Gastrocnemius medialis (tissue), 4 donors: ENCODE data around the gene PTPN3. TPM values are rescaled to one million over a fixed set of nuclear protein-coding genes. Genes with fewer than 3 reads are reported as not detected.

Experiments
- ATAC-seq, 2 donors: fragments of 150-250 bp; one replicate each; pipeline ENCODE4 v1.9.1; 2016
- DNase-seq, 2 donors: peaks; one replicate each; pipeline ENCODE4 v3.0.0-alpha.2; 2019
- H3K27ac ChIP-seq, 4 donors: fragments of 200-600 bp; sonication (generic); 1 replicate in 1 of 4; 2 replicates in 3 of 4; pipeline ENCODE4 v1.5.1; 2016 to 2018; ENCODE audit warnings: mild to moderate bottlenecking in 2 of 4, moderate library complexity in 1 of 4
- H3K27me3 ChIP-seq, 3 donors: fragments of 200-600 bp; sonication (generic) in 2 of 3; 1 replicate in 1 of 3; 2 replicates in 2 of 3; pipeline versions ENCODE4 v1.5.1 to v1.6.0; 2016 to 2019; ENCODE audit warnings: mild to moderate bottlenecking in 1 of 3, moderate library complexity in 1 of 3
- H3K36me3 ChIP-seq, 2 donors: fragments of 200-600 bp; sonication (generic) in 1 of 2; one replicate each; pipeline ENCODE4 v1.5.1; 2017 to 2018
- H3K4me1 ChIP-seq, 2 donors: fragments of 200-600 bp; sonication (generic) in 1 of 2; one replicate each; pipeline ENCODE4 v1.5.1; 2016 to 2017; ENCODE audit warnings: mild to moderate bottlenecking in 2 of 2
- H3K4me3 ChIP-seq, 4 donors: fragments of 200-600 bp; sonication (generic) in 3 of 4; 1 replicate in 1 of 4; 2 replicates in 3 of 4; pipeline ENCODE4 v1.5.1; 2016 to 2019; ENCODE audit warnings: mild to moderate bottlenecking in 2 of 4
- H3K9me3 ChIP-seq, 3 donors: fragments of 200-600 bp; sonication (generic) in 2 of 3; 1 replicate in 1 of 3; 2 replicates in 2 of 3; pipeline ENCODE4 v1.5.1; 2016 to 2019
- CTCF ChIP-seq, 5 experiments: fragments of 450-650 bp in 3 of 5; fragments of 200-600 bp in 2 of 5; sonication (generic) in 2 of 5; IDR thresholded peaks in 4 of 5; conservative IDR thresholded peaks in 1 of 5; 1 replicate in 4 of 5; 2 replicates in 1 of 5; pipeline ENCODE4 v1.5.1; 2016 to 2019; ENCODE audit warnings: antibody characterized with exemption in 5 of 5, mild to moderate bottlenecking in 3 of 5, moderate library complexity in 3 of 5
- POLR2A ChIP-seq, 2 donors: fragments of 450-650 bp; IDR thresholded peaks; one replicate each; pipeline ENCODE4 v1.6.1; 2017; ENCODE audit warnings: antibody characterized with exemption in 2 of 2, mild to moderate bottlenecking in 2 of 2, moderate library complexity in 2 of 2
- in situ Hi-C, 4 donors: fragments of 200-750 bp; cut with MboI; loops; one replicate each; pipeline versions ENCODE4 v1.15.0 to v1.8.0; 2017; ENCODE audit warnings: low sequenced_read_pairs in 4 of 4
- intact Hi-C: fragments of 100-400 bp; cut with DNase I; formaldehyde crosslinking; loops from one replicate; pipeline ENCODE4 v1.15.1; 2023; ENCODE audit warnings: low total_unique reads
- total RNA-seq, 4 donors: library from RNA; depleted of rRNA; stranded (reverse); fragments of >200 nt; gene quantifications; one replicate each; pipeline versions ENCODE4 v1.1.0 to v1.2.3, GENCODE V29; 2016

PTPN3 gene
- total RNA-seq, 4 donors from 2014 or later = 15.6 to 305 (median 82.2) TPM

DNA sequence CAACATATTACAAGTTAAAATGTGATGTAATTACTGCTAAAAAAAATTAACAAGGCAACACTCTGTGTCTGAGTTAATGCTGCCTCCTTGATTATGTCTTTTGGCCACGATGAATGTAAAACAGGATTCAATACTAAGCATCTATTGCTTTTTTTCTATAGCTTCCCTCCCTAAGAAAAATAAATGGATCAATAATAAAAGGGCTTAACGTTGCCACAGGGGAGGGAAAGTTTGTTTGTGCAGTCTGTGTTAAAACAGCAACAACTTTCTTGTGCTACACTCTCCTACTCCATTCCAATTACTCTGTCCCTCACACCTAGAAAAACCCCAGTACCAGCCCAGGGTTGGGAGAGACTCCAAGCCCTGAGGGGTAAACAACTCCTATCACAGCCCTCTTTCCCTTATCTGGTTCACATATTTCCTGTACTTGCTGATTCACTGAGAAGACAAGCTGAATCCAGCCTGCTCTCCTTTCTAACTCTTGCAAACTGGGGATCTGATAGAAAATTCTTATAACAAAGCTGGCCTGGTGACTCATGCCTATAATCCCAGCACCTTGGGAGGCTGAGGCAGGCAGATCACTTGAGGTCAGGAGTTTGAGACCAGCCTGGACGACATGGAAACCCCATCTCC, 44.8 kb downstream of the PTPN3 start:
- no peaks in the 10 kb centered on the region for H3K27me3 ChIP-seq
- H3K27ac ChIP-seq = peak overlapping the region; percentile 6 to 82 (median 66)
- peaks cover 21 to 35% of the 10 kb centered on the region in 2 donors for H3K4me1 ChIP-seq
- intact Hi-C loops = loop anchor here (2.0 kb wide), 1 partner anchor 53 kb away; no protein-coding TSS in a partner anchor
- ATAC-seq (no peak), DNase-seq (no peak)
- H3K4me3 ChIP-seq = no peak overlapping the region
- no peaks in the 10 kb centered on the region for H3K9me3 ChIP-seq
- no peak for TF ChIP-seq POLR2A (IDR thresholded peaks at IDR 0.05)
- no peak for TF ChIP-seq CTCF (IDR thresholded peaks at IDR 0.05 in 4 of 5, conservative IDR thresholded peaks at IDR 0.05 in 1 of 5)
- in situ Hi-C loops = no loop called here
- H3K36me3 ChIP-seq = peaks cover 0 to 13% of the 10 kb centered on the region in 2 donors

- Histone ChIP-seq H3K4me3 (no peak overlapping the region), H3K36me3 (peaks cover 0 to 13% of the 10 kb centered on the region in 2 donors), H3K27ac (peak overlapping the region; percentile 0 to 82 (median 66)), H3K27me3 (no peaks in the 10 kb centered on the region), H3K4me1 (peaks cover 21 to 32% of the 10 kb centered on the region in 2 donors), H3K9me3 (no peaks in the 10 kb centered on the region)
- intact Hi-C loops (loop anchor here (2.0 kb wide), 1 partner anchor 54 kb away; no protein-coding TSS in a partner anchor), in situ Hi-C loops (no loop called here)
- TF ChIP-seq POLR2A (IDR thresholded peaks at IDR 0.05) (no peak), CTCF (IDR thresholded peaks at IDR 0.05 in 4 of 5, conservative IDR thresholded peaks at IDR 0.05 in 1 of 5) (no peak)
- ATAC-seq (peak; percentile 61 to 81), DNase-seq (peak in 1 of 2 donors; percentile 58)
Measured at GRCh38 chr9:109452761-109453160, 45.3 kb downstream of the PTPN3 start.

DNA sequence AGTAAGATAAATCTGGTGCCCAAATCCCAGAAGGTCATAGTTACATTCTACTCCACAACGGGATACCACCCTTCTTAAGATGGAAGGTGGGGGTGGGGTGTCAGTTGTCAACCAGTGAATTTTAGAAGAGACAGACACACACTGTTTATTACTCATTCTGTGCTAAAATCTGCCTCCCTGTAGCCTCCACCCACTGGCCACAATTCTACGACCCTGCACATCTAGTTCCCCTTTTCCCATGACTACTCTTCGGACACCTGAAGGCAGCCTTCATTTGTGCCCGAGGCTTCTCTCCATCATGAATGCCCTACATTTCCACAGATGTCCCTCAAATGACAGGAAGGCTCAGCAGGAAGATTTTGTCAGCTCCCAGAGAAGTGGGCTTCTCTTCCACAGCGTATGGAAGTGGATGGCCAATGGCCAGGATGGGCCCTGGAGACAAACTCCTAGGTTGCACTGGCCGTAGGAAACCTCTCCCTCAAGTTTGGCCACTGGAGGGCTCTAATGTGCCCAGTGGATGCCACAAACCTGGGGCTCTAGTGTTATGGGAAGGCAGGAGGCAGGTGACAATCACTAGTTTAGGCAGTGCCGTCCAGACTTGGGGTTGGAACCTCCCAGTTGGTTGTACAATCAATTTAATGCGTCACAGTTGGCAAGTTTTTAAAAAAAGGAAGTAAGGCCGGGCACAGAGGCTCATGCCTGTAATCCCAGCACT, 46.6 kb downstream of the PTPN3 start:
- in situ Hi-C loops (no loop called here), intact Hi-C loops (loop anchor here (2.0 kb wide), 2 partner anchors 17 to 55 kb away; no protein-coding TSS in a partner anchor)
- no peak for DNase-seq
- no peak for TF ChIP-seq POLR2A (IDR thresholded peaks at IDR 0.05)
- TF ChIP-seq CTCF (IDR thresholded peaks at IDR 0.05 in 4 of 5, conservative IDR thresholded peaks at IDR 0.05 in 1 of 5) = peak in 1 of 5 experiments; percentile 9
- Histone ChIP-seq H3K36me3 (peaks cover 0 to 13% of the 10 kb centered on the region in 2 donors), H3K27ac (peak overlapping the region in 3 of 4 donors; percentile 5 to 82 (median 79)), H3K4me1 (peaks cover 21 to 32% of the 10 kb centered on the region in 2 donors), H3K27me3 (no peaks in the 10 kb centered on the region), H3K4me3 (no peak overlapping the region), H3K9me3 (no peaks in the 10 kb centered on the region)
- ATAC-seq = no peak

GRCh38 chr9:109450346-109450745, 47.8 kb downstream of the PTPN3 start:
- intact Hi-C loops (loop anchor here (2.0 kb wide), 1 partner anchor 18 kb away; no protein-coding TSS in a partner anchor), in situ Hi-C loops (no loop called here)
- peak overlapping the region; percentile 70 to 82 (median 76) for H3K27ac ChIP-seq
- TF ChIP-seq POLR2A (IDR thresholded peaks at IDR 0.05) (no peak), CTCF (IDR thresholded peaks at IDR 0.05 in 4 of 5, conservative IDR thresholded peaks at IDR 0.05 in 1 of 5) (no peak)
- ATAC-seq (no peak), DNase-seq (no peak)
- H3K9me3 ChIP-seq = no peaks in the 10 kb centered on the region
- H3K4me1 ChIP-seq = peaks cover 21 to 32% of the 10 kb centered on the region in 2 donors
- no peak overlapping the region for H3K4me3 ChIP-seq
- H3K27me3 ChIP-seq = no peaks in the 10 kb centered on the region
- peaks cover 0 to 3% of the 10 kb centered on the region in 2 donors for H3K36me3 ChIP-seq
